MM.1S (cell line): ENCODE data around the gene NEK8.

ENCODE experiments used
- CTCF ChIP-seq: fragments of 300-600 bp; sonication (generic); IDR thresholded peaks from 2 replicates; pipeline ENCODE4 v1.5.1; 2016; ENCODE audit warnings: antibody characterized with exemption, low read length, mixed read lengths
- EZH2 ChIP-seq: fragments of 300-600 bp; sonication (generic); optimal IDR thresholded peaks from 2 replicates; pipeline ENCODE3; 2017; ENCODE audit warnings: low read depth, mild to moderate bottlenecking, antibody characterized with exemption, low read length, mixed read lengths

DNA sequence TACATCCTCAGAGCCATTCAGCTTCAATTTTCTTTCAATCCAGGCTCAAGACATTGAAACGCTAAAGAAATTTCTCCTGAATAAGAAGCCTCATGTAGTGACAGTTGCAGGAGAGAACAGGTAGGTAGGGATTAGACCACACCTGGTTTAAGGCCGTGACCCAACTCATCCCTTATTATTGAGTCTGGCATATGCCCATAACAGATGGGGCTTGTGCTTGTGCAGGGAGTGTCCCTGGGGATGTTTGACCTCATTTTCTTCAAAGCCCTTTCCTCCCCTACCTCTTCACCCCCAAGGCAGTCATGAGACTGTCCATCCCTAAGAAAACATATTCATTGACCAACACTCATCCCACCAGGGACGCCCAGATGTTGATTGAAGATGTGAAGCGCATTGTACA is 42.3 kb upstream of the NEK8 start:
- TF ChIP-seq EZH2 = no peak
- TF ChIP-seq CTCF = no peak
